OCI-LY1 (cell line): Measurements from ENCODE around the gene CARD10.

Experiments used
- H2AFZ ChIP-seq: fragments of 200-600 bp; sonication (generic), shearing (Covaris generic); 2 replicates; pipeline ENCODE4 v1.6.0; 2014; ENCODE audit warnings: antibody characterized with exemption, mild to moderate bottlenecking, low read length
- H3F3A ChIP-seq: fragments of 200-600 bp; sonication (generic), shearing (Covaris generic); 2 replicates; pipeline ENCODE4 v1.6.0; 2014; ENCODE audit warnings: mild to moderate bottlenecking, antibody characterized with exemption, low read length, moderate library complexity; ENCODE audit not compliant: insufficient read depth
- H3K27ac ChIP-seq: fragments of 200-600 bp; sonication (generic); 2 replicates; pipeline ENCODE4 v1.5.1; 2014; ENCODE audit warnings: low read length, mixed run types, mild to moderate bottlenecking, low read depth; ENCODE audit not compliant: poor library complexity, severe bottlenecking
- H3K27me3 ChIP-seq: fragments of 200-600 bp; sonication (generic); 2 replicates; pipeline ENCODE4 v1.6.0; 2014; ENCODE audit warnings: antibody characterized with exemption, mild to moderate bottlenecking, low read length, moderate library complexity; ENCODE audit not compliant: insufficient read depth
- H3K36me3 ChIP-seq: fragments of 200-600 bp; sonication (generic); 2 replicates; pipeline ENCODE4 v1.6.1; 2014; ENCODE audit warnings: mild to moderate bottlenecking, antibody characterized with exemption, low read length, moderate library complexity, mixed read lengths; ENCODE audit not compliant: insufficient read depth
- H3K4me1 ChIP-seq: fragments of 200-600 bp; sonication (generic); 2 replicates; pipeline ENCODE4 v1.5.1; 2014; ENCODE audit warnings: mild to moderate bottlenecking, low read length, moderate library complexity; ENCODE audit not compliant: insufficient read depth, severe bottlenecking
- H3K4me2 ChIP-seq: fragments of 200-600 bp; sonication (generic), shearing (Covaris generic); 2 replicates; pipeline ENCODE4 v1.6.1; 2014; ENCODE audit warnings: low read length
- H3K4me3 ChIP-seq: fragments of 200-600 bp; sonication (generic); 2 replicates; pipeline ENCODE4 v1.5.1; 2014; ENCODE audit warnings: low read length, low read depth, mild to moderate bottlenecking, mixed read lengths; ENCODE audit not compliant: poor library complexity, severe bottlenecking
- H3K79me2 ChIP-seq: fragments of 200-600 bp; shearing (Covaris generic); 2 replicates; pipeline ENCODE4 v1.6.1; 2016; ENCODE audit warnings: mixed run types, low read length, mixed read lengths; ENCODE audit not compliant: insufficient read depth
- H3K9ac ChIP-seq: fragments of 200-600 bp; sonication (generic), shearing (Covaris generic); 2 replicates; pipeline ENCODE4 v1.6.1; 2014; ENCODE audit warnings: mild to moderate bottlenecking, low read length, mixed read lengths
- H3K9me2 ChIP-seq: fragments of 200-600 bp; sonication (generic), shearing (Covaris generic); 2 replicates; pipeline ENCODE4 v1.6.1; 2014; ENCODE audit warnings: low read depth, mild to moderate bottlenecking, low read length, mixed read lengths
- H3K9me3 ChIP-seq: fragments of 200-600 bp; shearing (Covaris generic); 2 replicates; pipeline ENCODE4 v1.6.1; 2014; ENCODE audit warnings: low read length, mixed read lengths
- H4K20me1 ChIP-seq: fragments of 200-600 bp; sonication (generic), shearing (Covaris generic); 2 replicates; pipeline ENCODE4 v1.6.0; 2016; ENCODE audit warnings: mild to moderate bottlenecking, low read length; ENCODE audit not compliant: insufficient read depth
- CTCF ChIP-seq: fragments of 200-600 bp; sonication (generic), shearing (Covaris generic); IDR thresholded peaks from 2 replicates; pipeline ENCODE4 v1.5.1; 2017; ENCODE audit warnings: mild to moderate bottlenecking, antibody characterized with exemption, low read length, moderate library complexity, mixed read lengths
- EZH2 ChIP-seq: fragments of 200-600 bp; sonication (generic), shearing (Covaris generic); IDR thresholded peaks from 2 replicates; pipeline ENCODE4 v1.8.0; 2017; ENCODE audit warnings: borderline replicate concordance, mixed run types, mild to moderate bottlenecking, antibody characterized with exemption, low read length, moderate library complexity, mixed read lengths

Gene CARD10

DNA sequence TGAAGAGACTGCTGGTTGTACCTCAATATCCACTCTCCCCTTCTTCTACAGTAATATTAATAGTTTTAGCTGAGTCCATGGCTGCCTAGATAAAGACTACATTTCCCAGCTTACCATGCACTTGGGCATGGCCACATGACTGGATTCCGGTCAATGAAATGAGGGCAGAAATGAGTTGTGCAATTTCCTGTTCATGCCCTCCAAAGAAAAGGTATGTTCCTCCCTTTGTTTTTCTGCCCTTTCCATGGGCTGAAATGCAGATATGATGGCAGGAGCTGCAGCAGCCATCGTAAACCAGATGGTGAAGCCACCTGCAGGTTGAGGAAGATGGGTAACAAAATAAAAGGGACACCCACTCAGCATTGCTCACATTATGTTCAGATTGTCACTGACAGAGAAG, 76.7 kb downstream of the CARD10 start:
- Histone ChIP-seq H3K4me2 (no peak overlapping the region), H3K9me3 (no peaks in the 10 kb centered on the region; the same call in 1 of the 2 replicates), H3K27ac (no peak overlapping the region), H4K20me1 (no peaks in the 10 kb centered on the region), H3K4me1 (no peaks in the 10 kb centered on the region), H3K36me3 (no peaks in the 10 kb centered on the region; the same call in 1 of the 2 replicates), H3F3A (no peaks in the 10 kb centered on the region), H3K9me2 (no peaks in the 10 kb centered on the region), H3K27me3 (peaks cover 24% of the 10 kb centered on the region; the same call in 1 of the 2 replicates), H3K4me3 (no peak overlapping the region), H3K79me2 (no peaks in the 10 kb centered on the region), H3K9ac (no peak overlapping the region), H2AFZ (no peak overlapping the region)
- TF ChIP-seq EZH2 (no peak), CTCF (no peak)

DNA sequence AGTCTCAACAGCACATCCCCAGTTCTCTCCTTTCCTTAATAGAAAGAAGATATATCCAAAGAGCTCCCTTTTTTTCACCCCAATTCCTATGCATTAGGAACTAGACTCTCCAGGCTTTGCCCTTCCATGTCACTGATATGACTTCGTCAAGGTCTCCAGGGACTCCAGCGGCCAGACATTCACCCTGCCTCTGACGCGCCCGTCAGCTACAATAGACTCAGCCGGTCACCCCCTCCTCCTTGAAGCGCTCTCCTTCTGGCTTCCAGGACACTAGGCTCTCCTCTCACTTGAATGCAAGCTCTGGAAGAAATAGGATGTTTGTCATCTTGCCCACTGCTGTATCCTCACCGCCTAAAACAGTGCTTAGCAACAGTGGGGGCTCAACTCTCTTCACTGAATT, 77.1 kb downstream of the CARD10 start:
- H3F3A ChIP-seq: no peaks in the 10 kb centered on the region
- H3K79me2 ChIP-seq: no peaks in the 10 kb centered on the region
- TF ChIP-seq CTCF: no peak
- TF ChIP-seq EZH2: no peak
- H3K9me3 ChIP-seq: no peaks in the 10 kb centered on the region; the same call in 1 of the 2 replicates
- peaks cover 24% of the 10 kb centered on the region; the same call in 1 of the 2 replicates for H3K27me3 ChIP-seq
- no peaks in the 10 kb centered on the region for H3K9me2 ChIP-seq
- H2AFZ ChIP-seq: no peak overlapping the region
- H3K9ac ChIP-seq: no peak overlapping the region
- H3K4me2 ChIP-seq: no peak overlapping the region
- H3K27ac ChIP-seq: no peak overlapping the region
- H3K36me3 ChIP-seq: no peaks in the 10 kb centered on the region; the same call in 1 of the 2 replicates
- H4K20me1 ChIP-seq: no peaks in the 10 kb centered on the region
- H3K4me1 ChIP-seq: no peaks in the 10 kb centered on the region
- no peak overlapping the region for H3K4me3 ChIP-seq

DNA sequence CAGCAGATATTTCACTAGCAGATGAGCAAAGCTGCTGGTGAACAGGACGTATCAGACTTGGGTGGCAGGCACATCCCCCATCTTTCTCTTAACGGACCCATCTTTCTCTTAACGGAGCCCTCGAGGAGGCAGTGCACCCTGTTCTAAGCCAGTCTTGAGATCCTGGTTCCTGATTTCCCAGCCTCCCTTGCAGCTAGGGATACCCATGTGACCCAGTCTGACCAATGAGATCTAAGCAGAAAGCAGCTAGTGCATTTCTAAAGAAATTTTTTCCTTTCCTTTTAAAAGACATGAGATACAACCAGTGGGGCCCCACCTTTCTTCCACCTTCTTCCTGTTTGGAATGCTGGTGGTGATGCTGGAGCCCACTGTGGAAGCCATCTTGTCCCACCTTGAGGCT, 78.3 kb downstream of the CARD10 start:
- Histone ChIP-seq H3F3A (no peaks in the 10 kb centered on the region), H4K20me1 (no peaks in the 10 kb centered on the region), H3K9me2 (no peaks in the 10 kb centered on the region), H3K4me2 (no peak overlapping the region), H2AFZ (no peak overlapping the region), H3K27ac (no peak overlapping the region), H3K27me3 (peaks cover 21% of the 10 kb centered on the region; the same call in 1 of the 2 replicates), H3K9me3 (no peaks in the 10 kb centered on the region; the same call in 1 of the 2 replicates), H3K4me3 (no peak overlapping the region), H3K9ac (no peak overlapping the region), H3K4me1 (no peaks in the 10 kb centered on the region), H3K79me2 (no peaks in the 10 kb centered on the region), H3K36me3 (no peaks in the 10 kb centered on the region; the same call in 1 of the 2 replicates)
- TF ChIP-seq CTCF: no peak
- TF ChIP-seq EZH2: no peak
